Myocyte (in vitro differentiated cells): ENCODE data around the gene NPFF. TPM values are rescaled to one million over a fixed set of nuclear protein-coding genes. Genes with fewer than 3 reads are reported as not detected.

Source experiments
- DNase-seq: peaks from one replicate; pipeline ENCODE4 v3.0.0-alpha.2; 2012; ENCODE audit warnings: low read depth
- total RNA-seq: library from RNA; depleted of rRNA; stranded (reverse); fragments of >200 nt; gene quantifications from 2 replicates; pipeline ENCODE4 v1.2.3, GENCODE V29; 2014

Gene NPFF
- total RNA-seq, 1 donor from 2014 or later = not detected

DNA sequence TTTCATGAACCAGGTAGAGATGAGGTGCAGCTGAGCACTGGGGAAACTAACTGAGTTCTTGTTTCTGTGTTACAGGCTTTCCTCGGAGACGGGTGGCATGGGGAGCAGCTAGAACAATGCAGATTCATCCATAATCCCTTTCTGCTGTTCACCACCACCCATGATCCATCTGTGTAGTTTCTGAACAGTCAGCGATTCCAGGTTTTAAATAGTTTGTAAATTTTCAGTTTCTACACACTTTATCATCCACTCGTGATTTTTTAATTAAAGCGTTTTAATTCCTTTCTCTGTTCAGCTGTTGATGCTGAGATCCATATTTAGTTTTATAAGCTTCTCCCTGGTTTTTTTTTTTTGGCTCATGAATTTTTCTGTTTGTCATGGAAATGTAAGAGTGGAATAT, 28.0 kb downstream of the NPFF start:
- no peak for DNase-seq

DNA sequence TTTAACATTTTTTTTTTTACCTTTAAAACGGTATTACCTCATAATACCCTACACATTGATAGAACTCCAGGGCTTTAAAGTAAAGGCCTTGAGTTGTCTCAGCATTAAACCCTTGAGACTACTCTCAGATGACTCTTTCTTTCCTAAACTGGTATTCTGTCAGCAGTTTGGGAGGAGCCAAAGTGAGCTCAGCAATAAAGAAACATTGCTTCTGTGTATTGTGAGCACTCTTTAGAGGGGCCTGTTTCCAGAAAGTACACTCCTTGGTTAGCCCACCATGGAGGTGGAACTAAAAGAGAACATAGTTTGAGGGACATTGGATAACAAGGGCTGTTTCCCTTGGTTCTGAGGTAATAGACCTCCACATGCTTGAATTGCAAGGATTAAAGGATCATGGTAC, 28.4 kb downstream of the NPFF start:
- no peak for DNase-seq

DNA sequence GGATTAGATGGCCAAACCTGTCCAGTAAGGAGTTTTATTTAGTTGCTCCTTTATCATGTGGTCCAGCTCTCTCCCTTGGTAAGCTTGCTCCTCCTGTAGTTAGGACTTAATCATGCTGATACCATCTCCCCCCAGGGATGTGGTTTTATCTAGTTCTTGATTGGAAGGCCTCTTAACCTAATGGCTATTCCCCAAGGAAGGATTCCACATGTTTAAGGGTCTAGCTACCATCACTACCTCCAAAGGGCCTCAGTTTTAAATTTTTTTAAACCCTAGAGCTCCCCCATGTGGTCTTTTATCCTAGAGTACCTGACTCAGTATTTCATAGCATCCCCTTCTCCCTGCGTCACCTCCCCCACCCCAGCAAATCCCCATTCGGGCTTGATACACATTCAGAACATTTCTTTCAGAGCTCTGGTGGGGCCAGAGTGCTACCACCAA, 30.5 kb downstream of the NPFF start:
- DNase-seq = no peak

DNA sequence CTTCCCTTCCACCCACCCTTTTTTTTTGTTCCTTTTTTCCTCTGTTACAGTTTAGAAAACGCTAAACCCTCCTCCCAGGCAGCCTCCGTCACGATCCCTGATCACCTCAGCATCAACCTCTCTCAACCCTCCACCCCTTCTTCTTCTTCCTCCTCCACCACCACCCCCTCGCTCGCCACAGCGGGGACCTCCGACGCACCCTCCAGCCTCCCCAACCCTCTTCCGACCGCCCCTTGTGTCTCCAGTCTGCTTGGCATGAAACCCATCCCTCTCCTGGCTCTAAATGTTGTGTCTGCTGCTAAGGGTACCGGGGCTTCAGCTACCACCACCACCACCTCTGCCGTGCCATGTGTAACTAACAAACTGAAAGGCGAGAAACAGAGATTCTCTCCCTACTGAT, 32.5 kb downstream of the NPFF start:
- DNase-seq = no peak

DNA sequence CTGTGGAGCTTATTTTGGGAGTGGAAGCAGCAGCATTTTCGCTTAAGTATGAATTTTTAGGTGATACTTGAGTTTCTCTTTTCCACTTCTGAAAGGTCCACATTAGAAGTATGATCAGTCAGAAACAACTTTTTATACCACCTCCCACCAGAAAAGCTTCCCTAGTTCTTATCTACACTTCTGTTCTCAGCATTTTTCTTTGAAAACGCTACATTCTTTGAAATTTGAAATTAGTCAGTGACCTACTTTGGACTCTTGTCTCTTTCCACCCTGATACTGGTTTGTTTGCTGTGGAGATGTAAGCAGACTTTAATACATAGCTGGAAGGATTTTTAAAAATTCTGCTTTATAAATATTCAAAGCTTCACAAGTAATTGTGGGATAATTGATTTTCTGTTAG, 33.2 kb downstream of the NPFF start:
- no peak for DNase-seq

DNA sequence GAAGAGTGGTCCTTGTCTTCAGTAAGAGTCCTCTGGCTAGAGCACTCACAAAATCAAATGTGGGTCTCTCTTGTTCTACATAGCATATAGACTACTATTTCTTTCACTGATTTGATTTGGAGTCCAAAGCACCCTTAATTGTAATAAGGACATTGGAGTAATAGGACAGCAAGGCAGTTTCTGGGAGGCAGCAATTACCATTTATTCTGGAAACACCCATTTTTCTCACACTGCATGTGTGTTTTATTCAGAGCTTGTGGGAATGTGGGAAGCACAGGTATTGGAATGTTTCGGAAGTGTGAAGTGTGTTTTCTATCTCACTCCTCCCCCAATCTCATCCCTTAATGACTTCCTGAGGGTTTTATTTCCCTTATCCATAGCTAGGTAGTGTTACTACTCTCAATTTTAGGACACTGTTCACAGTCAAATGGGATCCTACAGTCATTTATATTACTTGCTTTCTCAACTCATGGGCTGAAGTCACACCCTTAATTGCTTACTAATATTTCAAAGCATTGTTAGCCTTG, 35.2 kb downstream of the NPFF start:
- DNase-seq = no peak

DNA sequence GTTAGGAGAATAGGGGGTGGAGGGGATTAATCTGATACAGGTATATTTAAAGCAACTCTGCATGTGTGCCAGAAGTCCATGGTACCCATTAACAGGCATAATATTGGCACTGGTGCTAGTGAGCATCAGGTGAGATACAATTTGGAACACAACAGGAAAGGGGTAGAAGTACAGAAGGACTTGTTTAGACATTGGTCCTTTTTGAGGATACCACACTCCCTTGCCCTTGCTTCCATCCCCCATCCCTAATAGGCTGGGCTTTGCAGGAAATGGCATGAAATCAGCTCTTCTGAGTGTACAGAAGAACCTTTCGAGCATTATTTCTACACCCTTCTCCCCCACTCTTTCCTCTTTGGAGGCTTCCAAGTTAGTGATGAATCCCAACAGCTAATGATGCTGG, 39.0 kb downstream of the NPFF start:
- DNase-seq = no peak

DNA sequence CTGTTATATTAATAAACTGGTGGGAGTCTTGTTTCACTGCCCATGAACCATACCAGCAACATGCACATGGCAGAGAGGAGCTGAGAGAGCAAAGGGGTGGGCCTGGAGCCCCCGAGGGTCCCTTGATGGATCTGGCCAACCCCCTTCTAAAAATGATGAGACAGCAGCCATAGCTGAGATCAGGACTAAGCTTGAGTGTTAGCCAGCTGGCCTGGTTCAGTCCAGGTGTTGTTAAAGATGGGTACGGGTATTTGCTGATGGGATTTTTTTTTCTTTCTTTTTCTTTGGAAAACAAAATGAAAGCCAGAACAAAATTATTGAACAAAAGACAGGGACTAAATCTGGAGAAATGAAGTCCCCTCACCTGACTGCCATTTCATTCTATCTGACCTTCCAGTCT, 39.4 kb downstream of the NPFF start:
- no peak for DNase-seq

DNA sequence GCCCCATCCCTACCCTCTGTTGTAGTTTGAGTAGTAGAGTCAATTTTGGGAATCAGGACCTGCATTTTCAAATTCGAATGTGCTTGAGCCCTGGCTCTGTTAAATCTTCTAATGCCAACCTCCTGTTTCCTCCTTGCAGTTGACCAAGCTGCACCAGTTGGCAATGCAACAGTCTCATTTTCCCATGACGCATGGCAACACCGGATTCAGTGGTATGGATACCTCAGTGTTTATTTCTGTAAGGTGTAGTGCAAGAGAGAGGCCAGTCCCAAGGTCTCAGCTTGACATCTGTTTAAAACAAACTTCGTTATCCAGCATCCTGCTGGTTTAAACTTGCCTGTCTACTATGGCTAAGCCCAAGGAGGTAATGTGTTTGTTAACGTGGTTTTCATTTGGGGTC, 40.2 kb downstream of the NPFF start:
- no peak for DNase-seq

DNA sequence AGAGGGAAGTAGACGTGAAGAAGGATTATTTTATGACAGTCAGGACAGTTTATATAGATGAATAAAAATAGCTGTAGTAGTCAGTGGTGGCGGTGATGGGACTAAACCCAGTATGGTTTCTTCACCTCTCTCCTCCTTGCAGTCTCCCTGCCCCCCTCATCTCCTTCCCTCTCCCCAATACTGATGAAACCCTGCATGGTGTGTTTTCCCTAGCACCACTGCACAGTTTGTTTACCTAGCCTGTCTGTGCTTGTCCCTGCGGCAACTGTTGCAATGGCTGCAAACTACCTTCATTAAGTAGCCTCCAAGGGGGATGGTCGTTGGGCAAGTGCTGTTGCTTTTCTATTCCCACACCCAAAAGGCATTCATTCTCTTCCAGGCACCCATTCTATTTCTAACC, 40.6 kb downstream of the NPFF start:
- no peak for DNase-seq

DNA sequence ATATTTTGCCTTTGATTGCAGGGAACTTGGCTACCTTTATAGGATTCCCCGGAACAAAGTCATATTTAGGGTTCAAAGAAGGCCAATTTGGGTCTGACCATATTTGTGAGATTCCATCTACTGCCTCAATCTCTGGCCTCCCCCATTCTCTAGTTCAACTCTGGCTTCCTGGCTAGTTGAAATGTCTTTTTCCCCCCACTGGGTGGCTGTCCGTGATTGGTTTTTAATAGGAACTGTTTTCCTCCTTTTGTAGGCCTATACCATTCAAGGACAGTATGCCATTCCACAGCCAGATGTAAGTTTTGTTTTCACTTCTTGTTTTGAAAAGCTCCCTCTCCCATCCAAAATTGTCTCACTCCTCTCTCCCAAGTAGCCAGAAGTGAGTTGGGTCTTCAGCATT, 41.6 kb downstream of the NPFF start:
- DNase-seq = no peak

DNA sequence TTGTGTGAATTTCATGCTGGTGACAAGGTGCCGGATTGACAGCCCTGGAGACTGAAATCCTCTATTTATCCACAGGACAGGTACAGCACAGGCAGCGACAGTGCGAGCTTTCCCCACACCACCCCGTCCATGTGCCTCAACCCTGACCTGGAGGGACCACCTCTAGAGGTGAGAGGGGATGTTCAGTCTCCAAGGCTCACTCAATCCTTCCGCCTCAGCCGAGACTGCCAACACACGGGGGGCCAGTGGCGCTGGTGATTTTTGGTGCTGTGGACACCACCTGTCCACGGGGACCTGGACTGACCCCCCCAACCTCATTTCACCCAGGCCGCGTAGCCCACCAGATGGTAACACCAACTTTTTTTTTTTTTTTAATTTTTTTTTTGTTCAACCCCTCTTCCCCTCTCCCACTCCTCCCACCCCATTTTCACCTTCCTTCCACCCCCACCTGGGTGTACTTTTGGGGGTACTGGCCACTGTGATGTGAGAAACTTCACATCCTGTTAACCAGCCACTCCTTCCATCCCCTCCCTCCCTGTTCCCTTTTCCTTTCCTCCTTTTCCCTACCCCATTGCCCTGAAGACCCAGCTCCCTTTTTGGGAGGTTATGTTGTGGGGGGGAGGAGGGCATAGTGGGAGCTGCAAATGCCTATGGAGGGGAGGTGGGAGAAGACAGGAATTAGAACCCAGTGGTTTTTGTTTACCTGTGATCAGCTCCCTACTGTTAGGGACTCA, 42.4 kb downstream of the NPFF start:
- no peak for DNase-seq

DNA sequence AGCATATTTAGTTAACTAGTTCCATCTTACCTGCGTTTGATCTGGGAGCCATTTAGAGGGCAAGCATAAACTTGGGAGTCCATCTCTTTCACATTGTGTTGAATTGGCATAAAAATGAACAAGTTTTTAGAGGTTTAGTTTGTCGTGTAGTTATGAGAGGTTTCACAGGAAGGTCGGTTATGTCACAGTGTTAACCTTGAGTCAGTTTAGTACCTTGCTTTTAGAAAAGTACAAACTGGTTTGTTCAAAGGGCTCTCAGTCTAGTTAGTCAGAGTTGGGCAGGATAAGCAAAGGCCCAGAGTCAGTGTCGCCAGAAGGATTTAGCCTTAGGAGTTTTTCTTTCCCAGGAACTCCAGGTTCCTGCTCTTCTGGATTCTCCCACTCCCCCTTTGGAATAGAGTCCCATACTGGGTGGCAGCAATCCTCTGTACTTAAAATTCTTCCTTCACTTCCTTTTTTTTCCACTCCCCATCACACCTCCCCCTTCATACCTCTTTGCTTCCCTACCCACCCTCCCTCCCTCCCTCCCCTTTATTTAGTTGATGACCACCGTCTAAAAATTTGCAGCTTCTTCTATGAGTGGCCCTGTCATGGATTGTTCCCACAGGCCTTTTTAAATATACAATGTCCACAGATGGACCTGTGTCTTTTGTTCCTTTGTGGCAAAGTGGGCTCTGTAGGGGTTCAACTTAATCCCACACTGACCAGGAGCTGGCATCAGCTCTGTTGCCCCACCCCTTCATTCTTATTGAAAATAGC, 43.3 kb downstream of the NPFF start:
- no peak for DNase-seq

DNA sequence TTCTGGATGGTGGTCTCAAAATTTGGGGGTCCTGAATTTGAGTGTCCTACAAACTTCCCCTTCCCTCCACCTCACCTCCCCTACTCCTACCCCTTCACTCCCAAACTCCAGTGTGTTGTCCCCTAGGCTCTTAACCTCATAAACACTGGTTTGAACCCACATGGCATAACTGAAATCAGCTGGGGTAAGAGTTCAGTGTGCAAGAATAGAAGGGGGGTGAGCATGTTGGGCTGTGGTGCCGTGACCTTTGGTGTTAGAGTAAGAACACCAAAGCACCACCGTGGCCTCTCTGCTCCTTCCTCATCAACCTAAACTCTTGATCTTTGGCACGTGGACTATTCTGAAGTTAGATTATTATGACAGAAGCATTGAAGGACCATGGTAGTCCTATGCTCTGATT, 44.3 kb downstream of the NPFF start:
- DNase-seq = no peak

DNA sequence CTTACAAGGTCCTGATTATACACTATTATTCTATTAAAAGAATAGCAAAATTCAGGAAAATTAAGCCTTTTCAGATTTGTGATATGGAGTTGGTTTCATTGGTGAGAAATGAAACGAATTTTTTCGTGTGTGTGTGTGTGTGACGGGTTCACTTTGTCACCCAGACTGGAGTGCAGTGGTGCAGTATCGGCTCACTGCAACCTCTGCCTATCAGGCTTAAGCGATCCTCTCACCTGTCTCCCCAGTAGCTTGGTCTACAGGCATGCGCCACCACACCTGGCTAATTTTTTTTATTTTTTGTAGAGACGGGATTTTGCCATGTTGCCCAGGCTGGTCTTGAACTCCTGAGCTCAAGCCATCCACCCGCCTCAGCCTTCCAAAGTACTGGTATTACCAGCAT, 45.7 kb downstream of the NPFF start:
- DNase-seq = no peak

DNA sequence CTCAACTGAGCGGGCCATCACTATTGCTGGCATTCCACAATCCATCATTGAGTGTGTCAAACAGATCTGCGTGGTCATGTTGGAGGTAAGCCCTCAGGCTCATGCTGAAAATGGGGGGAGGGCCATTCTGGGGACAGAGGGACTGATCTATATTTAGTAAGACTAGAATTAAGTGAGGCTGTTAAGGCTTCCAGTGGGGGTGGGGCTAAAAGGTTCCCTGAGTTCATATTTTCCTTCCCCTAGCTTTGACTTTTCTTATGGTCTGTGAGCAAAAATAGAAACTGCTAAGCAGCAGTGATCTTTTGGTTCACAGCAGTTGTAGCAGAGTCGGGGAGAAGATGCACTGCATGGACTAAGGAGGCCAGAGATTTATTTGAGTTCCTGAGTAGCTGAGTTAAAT, 46.2 kb downstream of the NPFF start:
- peak; percentile 78 for DNase-seq

DNA sequence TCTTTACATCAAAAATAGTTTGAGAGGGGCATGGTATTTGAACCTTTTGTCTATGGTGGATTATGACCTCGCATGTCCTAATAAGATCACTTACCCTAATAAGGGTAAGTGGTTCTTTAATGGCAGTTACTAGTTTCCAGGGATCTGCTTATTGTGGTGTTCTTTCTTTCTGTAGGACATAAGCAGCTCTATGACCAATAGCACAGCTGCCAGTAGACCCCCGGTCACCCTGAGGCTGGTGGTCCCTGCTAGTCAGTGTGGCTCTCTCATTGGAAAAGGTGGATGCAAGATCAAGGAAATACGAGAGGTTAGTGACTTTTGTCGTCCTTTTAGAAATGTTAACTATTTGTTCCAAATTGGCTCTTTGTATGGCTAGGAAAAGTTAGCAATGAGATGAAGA, 48.2 kb downstream of the NPFF start:
- DNase-seq = no peak

Other genes starting within 250 kb of the NPFF start
- gene ESPL1, start 239.2 kb downstream of the NPFF start, total RNA-seq = 0.36 and 0.53 TPM in 2 replicates
- 253 and 294 TPM in 2 replicates for gene PFDN5, start 211.9 kb downstream of the NPFF start, total RNA-seq
- 40.9 and 42.8 TPM in 2 replicates for gene MYG1, start 207.8 kb downstream of the NPFF start, total RNA-seq
- 63.6 and 74.1 TPM in 2 replicates for gene AAAS, start 185.9 kb downstream of the NPFF start, total RNA-seq
- not detected in 2 replicates for gene SP7, start 171.1 kb downstream of the NPFF start, total RNA-seq
- 28.9 and 35.6 TPM in 2 replicates for gene SP1, start 127.3 kb downstream of the NPFF start, total RNA-seq
- gene AMHR2, start 83.6 kb downstream of the NPFF start, total RNA-seq = not detected in 2 replicates
- 45.8 and 48.3 TPM in 2 replicates for gene PRR13, start 65.8 kb downstream of the NPFF start, total RNA-seq
- gene PCBP2, start 55.4 kb downstream of the NPFF start, total RNA-seq = 141 and 158 TPM in 2 replicates
- gene MAP3K12, start 8.0 kb downstream of the NPFF start, total RNA-seq = 17.0 and 25.5 TPM in 2 replicates
- gene TARBP2, start 6.2 kb downstream of the NPFF start, total RNA-seq = 23.7 and 30.0 TPM in 2 replicates
- 15.5 and 25.3 TPM in 2 replicates for gene ATF7, start 118.9 kb upstream of the NPFF start, total RNA-seq
- gene ATP5MC2, start 168.6 kb upstream of the NPFF start, total RNA-seq = 411 and 520 TPM in 2 replicates
- 147 and 173 TPM in 2 replicates for gene CALCOCO1, start 220.0 kb upstream of the NPFF start, total RNA-seq
- gene CISTR, start 244.5 kb upstream of the NPFF start, total RNA-seq = not detected in 2 replicates